Measurements from ENCODE around the gene NR5A1.
A peak's percentile ranks its signal among the peaks of the same experiment; 100 is the strongest.

Gene NR5A1

DNA sequence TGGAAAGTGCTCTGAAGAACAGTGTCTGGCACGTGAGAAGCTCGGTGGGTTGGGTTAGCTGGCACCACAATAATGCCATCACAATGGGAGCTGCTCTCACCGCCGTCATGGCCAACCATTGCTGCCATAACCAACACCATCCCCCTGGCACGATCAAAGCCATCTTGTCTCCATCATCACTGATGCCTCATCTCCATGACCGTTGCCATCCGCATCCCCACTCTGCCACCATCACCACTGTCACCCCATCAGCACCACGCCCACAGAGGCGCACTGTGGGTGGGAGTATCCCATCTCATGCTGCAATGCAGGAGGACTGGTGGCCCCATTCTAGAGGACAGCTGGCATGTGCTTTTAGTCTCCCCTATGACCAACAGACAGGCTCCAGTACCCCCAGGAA is 23.7 kb downstream of the NR5A1 start:
- Histone ChIP-seq H3K4me3 (ENCODE audit: low read depth, low read length) (no peak overlapping the region), H3K9me3 (ENCODE audit: severe bottlenecking) (no peaks in the 10 kb centered on the region), H3K36me3 (no peaks in the 10 kb centered on the region), H3K27ac (no peak overlapping the region), H3K27me3 (ENCODE audit: insufficient read depth, low read depth, severe bottlenecking) (no peaks in the 10 kb centered on the region)
- DNase-seq, result no peak
- TF ChIP-seq, protein P1, sequence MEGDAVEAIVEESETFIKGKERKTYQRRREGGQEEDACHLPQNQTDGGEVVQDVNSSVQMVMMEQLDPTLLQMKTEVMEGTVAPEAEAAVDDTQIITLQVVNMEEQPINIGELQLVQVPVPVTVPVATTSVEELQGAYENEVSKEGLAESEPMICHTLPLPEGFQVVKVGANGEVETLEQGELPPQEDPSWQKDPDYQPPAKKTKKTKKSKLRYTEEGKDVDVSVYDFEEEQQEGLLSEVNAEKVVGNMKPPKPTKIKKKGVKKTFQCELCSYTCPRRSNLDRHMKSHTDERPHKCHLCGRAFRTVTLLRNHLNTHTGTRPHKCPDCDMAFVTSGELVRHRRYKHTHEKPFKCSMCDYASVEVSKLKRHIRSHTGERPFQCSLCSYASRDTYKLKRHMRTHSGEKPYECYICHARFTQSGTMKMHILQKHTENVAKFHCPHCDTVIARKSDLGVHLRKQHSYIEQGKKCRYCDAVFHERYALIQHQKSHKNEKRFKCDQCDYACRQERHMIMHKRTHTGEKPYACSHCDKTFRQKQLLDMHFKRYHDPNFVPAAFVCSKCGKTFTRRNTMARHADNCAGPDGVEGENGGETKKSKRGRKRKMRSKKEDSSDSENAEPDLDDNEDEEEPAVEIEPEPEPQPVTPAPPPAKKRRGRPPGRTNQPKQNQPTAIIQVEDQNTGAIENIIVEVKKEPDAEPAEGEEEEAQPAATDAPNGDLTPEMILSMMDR (IDR thresholded peaks at IDR 0.05; ENCODE audit: low read depth, low read length), result no peak

DNA sequence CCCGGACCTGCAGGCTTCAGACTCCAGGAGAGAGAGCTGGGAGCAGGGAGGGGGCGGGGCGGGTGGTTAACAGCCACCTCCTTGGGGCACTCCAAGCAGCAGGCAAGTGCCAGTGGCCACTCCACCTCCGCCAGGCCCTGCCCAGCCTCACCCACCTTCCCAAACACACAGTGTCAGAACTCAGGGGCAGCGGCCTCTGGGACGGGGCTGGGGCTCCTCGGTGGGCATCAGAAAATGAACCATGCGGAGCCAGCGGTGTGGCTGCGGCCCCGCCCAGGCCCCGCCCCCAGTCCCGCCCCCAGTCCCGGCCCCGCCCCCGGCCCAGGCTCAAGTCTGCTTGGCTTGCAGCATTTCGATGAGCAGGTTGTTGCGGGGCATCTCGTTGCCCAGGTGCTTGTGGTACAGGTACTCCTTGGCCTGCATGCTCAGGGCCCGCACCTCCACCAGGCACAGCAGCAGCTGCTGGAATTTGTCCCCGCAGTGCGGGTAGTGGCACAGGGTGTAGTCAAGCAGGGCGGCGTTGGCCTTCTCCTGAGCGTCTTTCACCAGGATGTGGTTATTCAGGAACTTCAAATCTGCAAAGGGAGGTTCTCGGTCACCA is 24.7 kb downstream of the NR5A1 start:
- H3K27me3 ChIP-seq (ENCODE audit: insufficient read depth, low read depth, severe bottlenecking), result no peaks in the 10 kb centered on the region

DNA sequence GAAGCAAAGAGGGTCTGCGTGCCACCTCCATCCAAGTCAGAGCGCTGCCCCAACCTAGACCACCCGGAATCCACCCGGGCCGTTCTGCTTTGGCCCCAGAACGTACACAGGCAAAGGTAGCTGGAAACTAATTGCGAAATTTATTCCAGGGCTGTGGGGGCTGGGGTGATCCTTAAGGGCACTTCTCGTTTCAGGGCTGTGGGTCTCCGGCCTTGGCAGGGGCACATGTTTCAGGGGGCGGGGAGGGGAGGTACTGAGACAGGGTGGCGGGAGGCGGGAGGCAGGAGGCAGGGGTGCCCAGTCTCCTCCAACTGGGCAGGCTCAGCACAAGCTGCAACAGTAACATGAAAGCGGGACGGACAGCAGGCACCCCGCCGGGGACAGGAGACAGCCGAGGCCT is 26.1 kb downstream of the NR5A1 start:
- H3K36me3 ChIP-seq, result no peaks in the 10 kb centered on the region
- no peaks in the 10 kb centered on the region for H3K9me3 ChIP-seq (ENCODE audit: severe bottlenecking)
- no peak overlapping the region for H3K27ac ChIP-seq
- no peak overlapping the region for H3K4me3 ChIP-seq (ENCODE audit: low read depth, low read length)
- TF ChIP-seq, protein P1 (IDR thresholded peaks at IDR 0.05; ENCODE audit: low read depth, low read length), result no peak
- no peaks in the 10 kb centered on the region for H3K27me3 ChIP-seq (ENCODE audit: insufficient read depth, low read depth, severe bottlenecking)
- no peak for DNase-seq

More for the DNA sequence above, 24.7 kb downstream of the NR5A1 start:
- TF ChIP-seq, protein P1 (IDR thresholded peaks at IDR 0.05; ENCODE audit: low read depth, low read length), result no peak
- Histone ChIP-seq H3K27ac (no peak overlapping the region), H3K4me3 (ENCODE audit: low read depth, low read length) (no peak overlapping the region), H3K9me3 (ENCODE audit: severe bottlenecking) (no peaks in the 10 kb centered on the region), H3K36me3 (no peaks in the 10 kb centered on the region)
- DNase-seq, result no peak

DNA sequence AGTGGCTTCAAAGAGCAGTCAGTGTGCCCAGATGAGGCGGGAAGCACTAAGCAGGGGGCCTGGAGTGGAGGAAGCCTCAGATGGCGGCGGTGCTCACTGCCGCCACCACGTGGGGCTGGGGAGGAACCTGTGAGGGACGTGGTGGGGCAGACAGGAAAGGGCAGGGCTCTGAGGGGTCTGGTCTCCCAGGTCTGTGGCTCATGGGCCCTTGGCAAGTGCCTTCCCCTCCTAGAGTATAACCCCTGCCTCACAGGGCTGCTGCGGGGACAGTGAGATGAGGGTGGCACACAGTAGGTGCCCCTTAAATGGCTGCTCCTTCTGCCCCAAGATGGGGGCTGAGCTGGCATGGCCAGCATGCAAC is 26.6 kb downstream of the NR5A1 start:
- Histone ChIP-seq H3K4me3 (ENCODE audit: low read depth, low read length) (no peak overlapping the region), H3K27ac (no peak overlapping the region), H3K27me3 (ENCODE audit: insufficient read depth, low read depth, severe bottlenecking) (no peaks in the 10 kb centered on the region), H3K9me3 (ENCODE audit: severe bottlenecking) (no peaks in the 10 kb centered on the region), H3K36me3 (no peaks in the 10 kb centered on the region)
- TF ChIP-seq, protein P1 (IDR thresholded peaks at IDR 0.05; ENCODE audit: low read depth, low read length), result peak; percentile 87
- peak; percentile 77 for DNase-seq

DNA sequence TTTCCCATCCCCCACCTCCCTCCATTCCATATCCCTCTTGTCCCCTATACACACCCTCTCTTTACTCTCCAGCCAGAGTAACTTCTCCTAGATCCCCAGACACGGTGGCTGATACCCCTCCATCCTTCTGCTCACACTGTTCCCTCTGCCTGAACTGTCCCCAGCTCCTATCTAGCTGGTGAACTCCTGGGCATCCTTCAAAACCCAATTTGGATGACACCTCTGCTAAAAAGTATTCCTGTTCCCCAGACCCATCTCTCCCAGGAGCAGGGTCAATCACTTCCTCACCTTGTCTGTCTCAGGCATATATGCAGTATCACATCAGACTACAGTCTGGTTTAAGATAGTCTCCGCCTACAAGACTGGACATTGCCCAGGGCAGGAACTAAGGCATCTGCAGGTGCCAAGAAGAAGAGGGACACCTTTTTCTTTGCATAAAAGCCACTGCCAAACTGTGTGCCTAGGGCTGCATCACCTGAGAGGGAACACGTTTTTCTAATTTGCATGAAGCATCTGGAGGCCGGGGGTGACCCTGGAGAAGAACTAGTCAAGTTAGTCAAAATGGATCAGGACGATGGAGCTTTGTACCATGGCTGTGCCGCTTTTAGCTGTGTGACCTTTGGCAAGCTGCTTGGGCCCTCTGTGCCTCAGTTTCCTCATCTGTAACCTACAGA is 27.1 kb downstream of the NR5A1 start:
- no peaks in the 10 kb centered on the region for H3K9me3 ChIP-seq (ENCODE audit: severe bottlenecking)
- H3K27ac ChIP-seq, result no peak overlapping the region
- no peaks in the 10 kb centered on the region for H3K36me3 ChIP-seq
- no peak overlapping the region for H3K4me3 ChIP-seq (ENCODE audit: low read depth, low read length)
- TF ChIP-seq, protein P1 (IDR thresholded peaks at IDR 0.05; ENCODE audit: low read depth, low read length), result no peak
- no peak for DNase-seq
- H3K27me3 ChIP-seq (ENCODE audit: insufficient read depth, low read depth, severe bottlenecking), result no peaks in the 10 kb centered on the region

DNA sequence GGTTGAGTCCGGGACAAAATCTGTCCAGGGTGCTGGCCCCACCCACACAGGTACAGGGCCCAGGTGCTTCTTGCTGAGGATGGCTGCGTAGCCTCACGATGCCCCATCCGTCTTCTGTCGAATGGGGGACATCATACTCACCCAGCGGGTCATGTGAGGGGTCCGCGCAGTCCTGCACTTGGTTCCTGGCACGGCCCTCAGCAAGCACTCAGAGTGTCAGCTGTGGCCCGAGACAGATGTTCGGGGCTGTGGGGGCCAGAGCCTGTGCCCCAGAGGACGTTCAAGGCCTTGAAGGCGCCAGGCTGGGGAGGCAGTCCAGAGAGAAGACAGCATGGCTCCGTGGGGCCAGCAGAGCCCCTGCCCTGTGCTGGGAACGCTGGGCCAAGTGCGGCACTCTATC is 27.8 kb downstream of the NR5A1 start:
- H3K36me3 ChIP-seq, result no peaks in the 10 kb centered on the region
- H3K27ac ChIP-seq, result no peak overlapping the region
- no peaks in the 10 kb centered on the region for H3K9me3 ChIP-seq (ENCODE audit: severe bottlenecking)
- no peak overlapping the region for H3K4me3 ChIP-seq (ENCODE audit: low read depth, low read length)
- H3K27me3 ChIP-seq (ENCODE audit: insufficient read depth, low read depth, severe bottlenecking), result no peaks in the 10 kb centered on the region
- no peak for DNase-seq
- TF ChIP-seq, protein P1 (IDR thresholded peaks at IDR 0.05; ENCODE audit: low read depth, low read length), result no peak

Measured in WERI-Rb-1 (cell line).